Small intestine (tissue), 7 donors: Measurements from ENCODE around the gene PHTF1. TPM values are rescaled to one million over a fixed set of nuclear protein-coding genes. Genes with fewer than 3 reads are reported as not detected.

ENCODE experiments used
- DNase-seq, 2 donors: peaks; one replicate each; pipeline versions ENCODE4 v3.0.0 to v3.0.0-alpha.2; 2013
- FAIRE-seq: peaks from 2 replicates; lab custom pipeline; 2012; peaks lifted over from hg19 to GRCh38; lab: Jason Lieb, UNC
- H3K27ac ChIP-seq, 3 donors: one replicate each; pipeline ENCODE4 v1.5.1; 2013; ENCODE audit warnings: low read length in 2 of 3, mild to moderate bottlenecking in 2 of 3, control low read depth in 1 of 3, inconsistent platforms in 1 of 3, low read depth in 1 of 3, moderate library complexity in 1 of 3
- H3K27me3 ChIP-seq, 3 donors: one replicate each; pipeline ENCODE4 v1.6.1; 2013; ENCODE audit warnings: low read length in 3 of 3, inconsistent platforms in 1 of 3; ENCODE audit not compliant: control insufficient read depth in 3 of 3, insufficient read depth in 3 of 3
- H3K36me3 ChIP-seq, 3 donors: one replicate each; pipeline ENCODE4 v1.6.1; 2013; ENCODE audit warnings: low read length in 3 of 3, inconsistent platforms in 1 of 3, low read depth in 1 of 3, mild to moderate bottlenecking in 1 of 3, moderate library complexity in 1 of 3; ENCODE audit not compliant: control insufficient read depth in 3 of 3, insufficient read depth in 2 of 3
- H3K4me1 ChIP-seq, 3 donors: one replicate each; pipeline ENCODE4 v1.6.1; 2013; ENCODE audit warnings: low read length in 2 of 3, inconsistent platforms in 1 of 3, low read depth in 1 of 3, mild to moderate bottlenecking in 1 of 3, moderate library complexity in 1 of 3; ENCODE audit not compliant: control insufficient read depth in 3 of 3, insufficient read depth in 2 of 3
- H3K4me3 ChIP-seq, 3 donors: one replicate each; pipeline ENCODE4 v1.5.1; 2013; ENCODE audit warnings: low read length in 3 of 3, control low read depth in 1 of 3, inconsistent platforms in 1 of 3, low read depth in 1 of 3, mild to moderate bottlenecking in 1 of 3, moderate library complexity in 1 of 3
- H3K9me3 ChIP-seq, 2 donors: one replicate each; pipeline ENCODE4 v1.6.1; 2013; ENCODE audit warnings: low read depth in 1 of 2, low read length in 1 of 2; ENCODE audit not compliant: control insufficient read depth in 2 of 2, insufficient read depth in 1 of 2
- WGBS, 3 donors: extraction: QIAGEN DNeasy Blood & Tissue Kit; methylation state at CpG; one replicate each; pipeline ENCODE4 v1.1.7; 2013; 5-methylcytosine and 5-hydroxymethylcytosine counted together
- polyA plus RNA-seq, 4 donors: library from polyadenylated mRNA; stranded (reverse) in 3 of 4; unstranded in 1 of 4; fragments of 200-250 nt in 3 of 4; fragments of 120-200 nt in 1 of 4; gene quantifications; one replicate each; pipeline versions ENCODE4 v1.2.1 to v1.2.3, GENCODE V29; 2013
- donor health status: healthy with polysubstance abuse.
- donor health status: control.
- donor health status: control.
- donor health status: Bipolar disorder and iron deficiency.
- donor health status: healthy.

PHTF1 gene
- polyA plus RNA-seq, 4 donors: 0.67 to 6.7 (median 3.9) TPM

DNA sequence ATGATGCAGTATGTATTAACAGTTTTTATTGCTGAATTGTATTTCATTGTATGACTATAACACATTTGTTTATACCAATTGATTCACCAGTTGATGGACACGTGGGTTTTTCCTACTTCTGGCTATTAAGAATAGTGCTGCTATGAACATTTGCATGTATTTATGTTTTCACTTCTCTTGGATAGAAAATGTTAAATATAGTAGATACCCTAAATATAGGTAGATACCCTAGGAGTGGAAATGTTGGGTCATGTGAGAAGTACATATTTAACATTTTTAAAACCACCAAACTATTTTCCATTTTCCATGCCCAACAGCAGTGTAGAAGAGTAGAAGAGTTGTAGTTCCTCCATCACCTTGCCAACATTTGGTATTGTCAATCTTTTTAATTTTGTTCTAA lies 7.8 kb downstream of the PHTF1 start:
- no peak overlapping the region for H3K4me3 ChIP-seq
- H3K27ac ChIP-seq: no peak overlapping the region
- 79 to 85% (median 79%) methylated on average over 1 of the region's 1 CpG for WGBS, 3 donors
- no peak for DNase-seq
- H3K9me3 ChIP-seq: no peaks in the 10 kb centered on the region
- no peaks in the 10 kb centered on the region for H3K27me3 ChIP-seq
- H3K36me3 ChIP-seq: peaks cover 2 to 7% (median 4%) of the 10 kb centered on the region in 3 donors
- no peaks in the 10 kb centered on the region for H3K4me1 ChIP-seq
- no peak for FAIRE-seq

DNA sequence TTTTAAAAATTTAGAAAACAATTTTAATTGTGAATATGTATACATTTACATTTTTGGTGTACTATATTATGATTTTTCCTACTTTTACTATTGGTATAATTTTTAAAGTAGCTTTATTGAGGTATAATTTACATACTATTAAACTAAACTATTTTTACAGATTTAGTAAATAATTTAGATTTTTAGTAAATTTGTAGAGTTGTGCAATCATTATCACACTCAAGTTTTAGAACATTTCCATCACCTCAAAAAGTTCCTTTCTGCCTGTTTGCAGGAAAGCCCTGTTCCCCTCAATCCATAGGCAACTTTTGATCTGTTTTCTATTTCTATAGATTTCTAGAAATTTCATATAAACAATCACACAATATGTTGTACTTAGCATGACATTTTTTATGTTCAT lies 8.2 kb downstream of the PHTF1 start:
- H3K27me3 ChIP-seq: no peaks in the 10 kb centered on the region
- no peaks in the 10 kb centered on the region for H3K9me3 ChIP-seq
- no peaks in the 10 kb centered on the region for H3K4me1 ChIP-seq
- H3K4me3 ChIP-seq: no peak overlapping the region
- H3K27ac ChIP-seq: no peak overlapping the region
- DNase-seq: no peak
- peaks cover 2 to 7% (median 4%) of the 10 kb centered on the region in 3 donors for H3K36me3 ChIP-seq
- FAIRE-seq: no peak

DNA sequence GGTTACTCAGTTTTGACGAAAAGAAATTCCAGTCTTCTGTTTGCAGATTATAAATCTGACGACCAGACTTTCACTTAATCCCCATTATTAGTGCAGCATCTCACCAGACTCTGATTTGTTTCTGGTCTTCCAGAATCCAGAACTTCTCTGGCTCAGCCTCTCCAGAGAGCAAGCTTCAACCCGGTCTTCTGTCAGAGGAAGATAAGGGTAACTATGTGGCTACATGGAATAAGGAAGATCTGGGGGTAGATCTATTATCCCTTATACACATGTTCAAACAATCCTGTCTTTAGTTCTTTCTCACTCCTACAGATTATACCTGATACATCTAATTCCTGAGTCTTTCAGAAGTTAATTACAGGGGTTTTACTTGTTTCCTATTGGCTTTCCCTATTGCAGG lies 9.9 kb downstream of the PHTF1 start:
- Histone ChIP-seq H3K27me3 (no peaks in the 10 kb centered on the region), H3K9me3 (no peaks in the 10 kb centered on the region), H3K4me1 (no peaks in the 10 kb centered on the region), H3K4me3 (no peak overlapping the region), H3K27ac (no peak overlapping the region), H3K36me3 (peaks cover 2 to 7% (median 4%) of the 10 kb centered on the region in 3 donors)
- DNase-seq (no peak), FAIRE-seq (no peak)
- 80 to 84% (median 83%) methylated on average over 3 of the region's 3 CpGs for WGBS, 3 donors

DNA sequence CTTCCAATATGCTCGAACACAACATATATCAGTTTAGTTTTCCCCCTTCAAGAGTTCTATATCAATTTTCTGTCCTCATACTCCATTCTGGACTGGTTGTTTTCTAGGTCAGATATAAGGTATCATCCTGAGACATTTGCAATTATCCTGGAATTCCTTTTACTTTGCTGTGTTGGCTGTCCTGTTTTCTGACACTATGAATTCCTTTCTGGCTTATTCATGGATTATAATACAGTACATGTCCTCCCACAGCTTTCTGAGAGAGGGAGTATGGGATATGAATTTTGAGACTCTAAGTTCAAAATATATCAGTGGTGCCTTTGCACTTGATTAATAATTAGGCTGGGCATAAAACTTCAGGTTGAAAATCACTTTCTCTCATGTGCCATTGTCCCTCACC lies 11.9 kb downstream of the PHTF1 start:
- Histone ChIP-seq H3K9me3 (no peaks in the 10 kb centered on the region), H3K36me3 (peaks cover 0 to 2% (median 0%) of the 10 kb centered on the region in 3 donors), H3K4me1 (no peaks in the 10 kb centered on the region), H3K27ac (no peak overlapping the region), H3K4me3 (no peak overlapping the region), H3K27me3 (no peaks in the 10 kb centered on the region)
- DNase-seq: no peak
- no peak for FAIRE-seq
- 95 to 98% (median 96%) methylated on average over 1 of the region's 1 CpG for WGBS, 3 donors

DNA sequence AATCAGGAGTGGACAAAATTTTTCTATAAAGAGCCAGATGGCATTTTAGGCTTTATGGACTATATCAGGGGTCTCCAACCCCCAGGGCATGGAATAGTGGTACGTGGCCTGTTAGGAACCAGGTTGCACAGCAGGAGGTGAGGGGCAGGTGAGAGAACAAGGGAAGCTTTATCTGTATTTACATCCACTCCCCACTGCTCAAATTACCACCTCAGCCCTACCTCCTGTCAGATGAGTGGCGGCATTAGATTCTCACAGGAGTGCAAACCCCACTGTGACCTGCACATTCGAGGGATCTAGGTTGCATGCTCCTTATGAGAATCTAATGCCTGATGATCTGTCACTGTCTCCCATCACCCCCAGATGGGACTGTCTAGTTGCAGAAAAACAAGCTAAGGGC lies 13.9 kb downstream of the PHTF1 start:
- FAIRE-seq (no peak), DNase-seq (no peak)
- Histone ChIP-seq H3K4me3 (no peak overlapping the region), H3K27ac (no peak overlapping the region), H3K9me3 (no peaks in the 10 kb centered on the region), H3K27me3 (no peaks in the 10 kb centered on the region), H3K36me3 (peaks cover 0 to 3% (median 2%) of the 10 kb centered on the region in 3 donors), H3K4me1 (no peaks in the 10 kb centered on the region)
- WGBS, 3 donors: 54 to 86% (median 72%) methylated on average over 3 of the region's 3 CpGs

DNA sequence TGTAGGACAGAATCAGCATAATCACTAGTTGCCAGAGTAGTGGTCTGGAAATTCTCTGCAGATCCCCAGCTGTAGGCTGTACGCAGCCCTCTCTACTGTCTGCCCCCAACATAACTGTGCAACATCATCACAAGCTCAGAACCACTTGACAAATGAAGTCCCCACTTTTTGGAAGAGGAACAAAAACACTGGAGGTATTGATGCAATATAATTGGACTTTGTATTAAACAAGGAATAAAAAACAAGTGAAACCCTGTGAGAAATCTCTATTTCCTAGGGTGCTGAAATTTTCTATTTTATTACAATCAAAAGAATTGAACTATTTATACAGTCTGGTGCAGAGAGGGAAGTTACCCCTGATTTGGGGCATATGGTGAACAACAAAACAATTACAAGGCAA lies 15.2 kb downstream of the PHTF1 start:
- Histone ChIP-seq H3K4me3 (no peak overlapping the region), H3K27me3 (no peaks in the 10 kb centered on the region), H3K9me3 (no peaks in the 10 kb centered on the region), H3K27ac (no peak overlapping the region), H3K4me1 (no peaks in the 10 kb centered on the region), H3K36me3 (peaks cover 0 to 3% (median 0%) of the 10 kb centered on the region in 3 donors)
- 85 to 100% (median 97%) methylated on average over 1 of the region's 1 CpG for WGBS, 3 donors
- FAIRE-seq (no peak), DNase-seq (no peak)

DNA sequence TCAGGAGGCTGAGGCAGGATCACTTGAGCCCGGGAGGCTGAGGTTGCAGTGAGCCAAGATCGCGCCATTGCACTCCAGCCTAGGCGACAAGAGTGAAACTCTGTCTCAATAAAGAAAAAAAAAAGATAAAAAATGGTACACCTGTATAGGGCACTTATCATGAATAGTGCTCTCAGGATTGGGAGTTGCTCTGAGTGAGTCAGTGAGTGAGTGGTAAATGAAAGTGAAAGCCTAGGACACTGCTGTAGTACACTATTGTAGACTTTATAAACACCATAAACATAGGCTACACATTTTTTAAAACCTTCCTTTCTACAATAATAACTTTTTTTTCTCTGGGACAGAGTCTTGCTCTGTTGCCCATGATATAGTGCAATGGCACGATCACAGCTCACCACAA lies 16.8 kb downstream of the PHTF1 start:
- no peaks in the 10 kb centered on the region for H3K9me3 ChIP-seq
- no peak overlapping the region for H3K4me3 ChIP-seq
- peaks cover 0 to 3% (median 1%) of the 10 kb centered on the region in 3 donors for H3K36me3 ChIP-seq
- 33 to 70% (median 45%) methylated on average over 5 of the region's 5 CpGs for WGBS, 3 donors
- DNase-seq (peak; percentile 36 to 83), FAIRE-seq (no peak)
- H3K4me1 ChIP-seq: no peaks in the 10 kb centered on the region
- peak overlapping the region in 2 of 3 donors; percentile 31 to 48 for H3K27ac ChIP-seq
- no peaks in the 10 kb centered on the region for H3K27me3 ChIP-seq

DNA sequence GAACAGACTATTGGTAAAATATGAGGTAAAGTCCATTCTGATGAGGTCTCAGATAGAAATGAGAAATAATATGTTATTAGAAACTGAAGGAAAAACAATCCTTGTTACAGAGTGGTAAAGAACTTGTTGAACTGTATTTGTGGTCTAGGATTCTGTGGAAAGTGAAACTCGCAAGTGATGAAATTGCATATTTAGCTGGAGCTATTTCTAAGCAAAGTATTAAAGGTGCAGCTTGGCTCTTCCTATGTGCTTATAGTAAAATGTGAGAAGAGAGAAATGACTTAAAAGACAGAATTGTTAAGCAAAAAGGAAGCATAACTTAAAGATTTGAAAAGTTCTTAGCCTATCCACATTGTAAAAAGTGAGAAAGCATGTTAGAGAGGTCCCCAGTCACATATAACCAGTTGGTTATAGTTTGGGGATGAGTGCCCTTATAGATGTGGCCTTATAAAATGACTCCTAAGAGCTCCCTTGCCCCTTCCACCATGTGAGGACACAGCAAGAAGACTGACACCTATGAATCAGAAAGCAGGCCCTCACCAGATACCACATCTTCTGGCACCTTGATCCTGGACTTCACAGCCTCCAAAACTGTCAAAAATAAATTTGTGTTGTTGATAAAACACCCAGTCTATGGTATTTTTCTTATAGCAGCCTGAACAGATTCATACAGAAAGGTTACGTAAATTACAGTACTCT lies 24.8 kb downstream of the PHTF1 start:
- H3K27ac ChIP-seq: no peak overlapping the region
- H3K27me3 ChIP-seq: no peaks in the 10 kb centered on the region
- H3K9me3 ChIP-seq: no peaks in the 10 kb centered on the region
- 88 to 94% (median 89%) methylated on average over 2 of the region's 2 CpGs for WGBS, 3 donors
- H3K4me3 ChIP-seq: no peak overlapping the region
- FAIRE-seq (no peak), DNase-seq (no peak)
- peaks cover 0 to 3% (median 2%) of the 10 kb centered on the region in 3 donors for H3K36me3 ChIP-seq
- H3K4me1 ChIP-seq: no peaks in the 10 kb centered on the region

DNA sequence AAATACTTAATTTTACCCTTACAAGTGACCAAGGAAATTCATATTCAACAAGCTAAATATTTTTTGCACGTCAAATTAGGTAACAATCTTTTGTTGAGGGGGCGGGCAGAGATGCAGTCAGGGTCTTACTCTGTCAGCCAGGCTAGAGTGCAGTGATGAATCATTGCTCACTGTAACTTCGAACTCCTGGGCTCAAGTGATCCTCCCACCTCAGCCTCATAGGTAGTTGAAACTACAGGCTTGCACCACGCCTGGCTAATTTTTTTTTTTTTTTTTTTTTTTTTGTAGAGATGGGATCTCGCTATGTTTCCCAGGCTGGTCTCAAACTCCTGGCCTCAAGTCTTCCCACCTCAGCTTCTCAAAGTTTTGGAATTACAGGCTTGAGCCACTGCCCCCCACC lies 26.5 kb downstream of the PHTF1 start:
- Histone ChIP-seq H3K4me3 (no peak overlapping the region), H3K27ac (no peak overlapping the region), H3K4me1 (no peaks in the 10 kb centered on the region), H3K27me3 (no peaks in the 10 kb centered on the region), H3K9me3 (no peaks in the 10 kb centered on the region), H3K36me3 (peaks cover 0 to 5% (median 4%) of the 10 kb centered on the region in 3 donors)
- WGBS, 3 donors: 82 to 87% (median 84%) methylated on average over 5 of the region's 5 CpGs
- FAIRE-seq: no peak
- DNase-seq: no peak
